Keratinocyte (primary cell): ENCODE results near the gene XRN2. TPM values are rescaled to one million over a fixed set of nuclear protein-coding genes. Genes with fewer than 3 reads are reported as not detected.

Experiments used
- DNase-seq: peaks from one replicate; pipeline ENCODE4 v3.0.0-alpha.2; 2011; ENCODE audit warnings: low read depth, missing footprints, low spot score
- FAIRE-seq: peaks from 2 replicates; lab custom pipeline; 2011; peaks lifted over from hg19 to GRCh38; lab: Jason Lieb, UNC
- H2AFZ ChIP-seq: 2 replicates; pipeline ENCODE4 v1.6.0; 2012; ENCODE audit warnings: low read length, control low read depth, inconsistent platforms; ENCODE audit not compliant: control insufficient read depth
- H3K27ac ChIP-seq: 2 replicates; pipeline ENCODE4 v1.5.1; 2011; ENCODE audit warnings: low read length; ENCODE audit not compliant: control insufficient read depth, insufficient read depth
- H3K27me3 ChIP-seq: 3 replicates; pipeline ENCODE4 v1.6.0; 2011; ENCODE audit warnings: low read length; ENCODE audit not compliant: control insufficient read depth, insufficient read depth; ENCODE audit errors: extremely low read depth
- H3K36me3 ChIP-seq, 2 experiments: 2 replicates in 1 of 2; 3 replicates in 1 of 2; pipeline ENCODE4 v1.5.1; 2011; ENCODE audit warnings: low read length in 2 of 2, mild to moderate bottlenecking in 1 of 2; ENCODE audit not compliant: control insufficient read depth in 2 of 2, insufficient read depth in 2 of 2; ENCODE audit errors: extremely low read depth in 1 of 2
- H3K4me1 ChIP-seq: 3 replicates; pipeline ENCODE4 v1.5.1; 2011; ENCODE audit warnings: low read length; ENCODE audit not compliant: control insufficient read depth, insufficient read depth; ENCODE audit errors: extremely low read depth
- H3K4me2 ChIP-seq: 3 replicates; pipeline ENCODE4 v1.6.0; 2011; ENCODE audit warnings: low read depth, low read length; ENCODE audit not compliant: control insufficient read depth, insufficient read depth; ENCODE audit errors: extremely low read depth
- H3K4me3 ChIP-seq, 3 experiments: fragments of 200-600 bp in 1 of 3; sonication (generic) in 1 of 3; 2 replicates in 2 of 3; 3 replicates in 1 of 3; pipeline ENCODE4 v1.5.1; 2011 to 2016; ENCODE audit warnings: low read length in 3 of 3, mild to moderate bottlenecking in 3 of 3, control low read depth in 2 of 3, inconsistent platforms in 1 of 3, low read depth in 1 of 3, mixed read lengths in 1 of 3, mixed run types in 1 of 3, moderate library complexity in 1 of 3; ENCODE audit not compliant: control insufficient read depth in 2 of 3, insufficient read depth in 2 of 3; ENCODE audit errors: extremely low read depth in 1 of 3
- H3K79me2 ChIP-seq: 2 replicates; pipeline ENCODE4 v1.6.0; 2012; ENCODE audit warnings: low read length; ENCODE audit not compliant: control insufficient read depth, insufficient read depth
- H3K9ac ChIP-seq: 3 replicates; pipeline ENCODE4 v1.6.0; 2011; ENCODE audit warnings: low read length; ENCODE audit not compliant: control insufficient read depth, insufficient read depth; ENCODE audit errors: extremely low read depth
- H3K9me1 ChIP-seq: 3 replicates; pipeline ENCODE4 v1.6.0; 2011; ENCODE audit warnings: low read length; ENCODE audit not compliant: control insufficient read depth, insufficient read depth; ENCODE audit errors: extremely low read depth
- H3K9me3 ChIP-seq: 2 replicates; pipeline ENCODE4 v1.5.1; 2012; ENCODE audit warnings: low read depth, low read length; ENCODE audit not compliant: control insufficient read depth
- H4K20me1 ChIP-seq: 3 replicates; pipeline ENCODE4 v1.6.0; 2011; ENCODE audit warnings: low read length; ENCODE audit not compliant: control insufficient read depth, insufficient read depth; ENCODE audit errors: extremely low read depth
- CTCF ChIP-seq, 3 experiments: IDR thresholded peaks in 1 of 3; conservative IDR thresholded peaks in 1 of 3; optimal IDR thresholded peaks in 1 of 3; 2 replicates in 2 of 3; 3 replicates in 1 of 3; pipeline versions ENCODE3 to v1.5.1; 2011; ENCODE audit warnings: low read length in 3 of 3, mild to moderate bottlenecking in 3 of 3, moderate library complexity in 2 of 3, control low read depth in 1 of 3, inconsistent platforms in 1 of 3; ENCODE audit not compliant: insufficient read depth in 2 of 3; ENCODE audit errors: extremely low read depth in 1 of 3
- EZH2 ChIP-seq: IDR thresholded peaks from one replicate; pipeline ENCODE4 v1.6.1; 2012; ENCODE audit warnings: inconsistent platforms, mild to moderate bottlenecking, low read length, moderate library complexity
- dilution Hi-C: fragments of 300-500 bp; cut with MboI; formaldehyde crosslinking; loops from one replicate; pipeline ENCODE4 v1.7.0; 2020; ENCODE audit warnings: low sequenced_read_pairs; ENCODE audit not compliant: extremely low pct_ligation_motif_present
- polyA plus RNA-seq, 5 experiments: library from polyadenylated mRNA; depleted of rRNA in 3 of 5; stranded (reverse) in 3 of 5; stranded (forward) in 1 of 5; unstranded in 1 of 5; fragments of >200 nt; gene quantifications; 1 replicate in 1 of 5; 2 replicates in 3 of 5; 3 replicates in 1 of 5; pipeline versions ENCODE4 v1.2.1 to v1.2.3, GENCODE V29; 2011 to 2012; ENCODE audit warnings: missing spikeins in 2 of 5, low read depth in 1 of 5, low replicate concordance in 1 of 5

Gene XRN2
- polyA plus RNA-seq, 1 donor (not counting 4 experiments of a cell fraction or from before 2014, with no cell fraction given), result 85.8 TPM

DNA sequence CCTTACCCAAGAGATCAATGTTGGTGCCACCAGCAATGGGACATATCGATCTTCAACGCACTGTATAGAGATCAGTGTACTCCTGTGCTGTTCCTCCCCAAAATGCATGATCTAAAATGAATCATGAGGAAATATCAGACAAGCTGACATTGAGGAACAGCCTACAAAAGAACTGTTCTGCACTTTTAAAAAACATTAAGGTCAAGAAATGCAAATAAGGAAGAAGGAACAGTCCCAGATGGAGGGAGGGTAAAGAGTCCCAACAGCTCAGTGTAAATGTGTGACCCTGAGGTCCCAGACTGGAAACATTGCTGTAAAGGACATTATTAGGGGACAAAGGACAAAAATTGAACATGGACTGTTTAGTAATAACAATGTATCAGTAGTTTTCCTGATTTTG is 24.3 kb upstream of the XRN2 start:
- no peak for DNase-seq
- dilution Hi-C loops, result no loop called here
- no peak overlapping the region for H2AFZ ChIP-seq
- no peaks in the 10 kb centered on the region for H3K79me2 ChIP-seq
- no peaks in the 10 kb centered on the region for H3K4me1 ChIP-seq
- FAIRE-seq, result no peak
- no peaks in the 10 kb centered on the region for H3K36me3 ChIP-seq
- no peak overlapping the region for H3K9ac ChIP-seq
- no peaks in the 10 kb centered on the region for H3K9me1 ChIP-seq
- H3K27ac ChIP-seq, result no peak overlapping the region
- H3K9me3 ChIP-seq, result no peaks in the 10 kb centered on the region
- H3K4me2 ChIP-seq, result no peak overlapping the region
- H4K20me1 ChIP-seq, result no peaks in the 10 kb centered on the region
- no peak overlapping the region for H3K4me3 ChIP-seq
- peaks cover 2% of the 10 kb centered on the region for H3K27me3 ChIP-seq
- TF ChIP-seq CTCF (optimal IDR thresholded peaks at IDR 0.05 in 1 of 3, IDR thresholded peaks at IDR 0.05 in 1 of 3, conservative IDR thresholded peaks at IDR 0.05 in 1 of 3; ENCODE audit: extremely low read depth in 1 of 3, insufficient read depth in 2 of 3, low read length in 3 of 3) (no peak), EZH2 (no peak)

DNA sequence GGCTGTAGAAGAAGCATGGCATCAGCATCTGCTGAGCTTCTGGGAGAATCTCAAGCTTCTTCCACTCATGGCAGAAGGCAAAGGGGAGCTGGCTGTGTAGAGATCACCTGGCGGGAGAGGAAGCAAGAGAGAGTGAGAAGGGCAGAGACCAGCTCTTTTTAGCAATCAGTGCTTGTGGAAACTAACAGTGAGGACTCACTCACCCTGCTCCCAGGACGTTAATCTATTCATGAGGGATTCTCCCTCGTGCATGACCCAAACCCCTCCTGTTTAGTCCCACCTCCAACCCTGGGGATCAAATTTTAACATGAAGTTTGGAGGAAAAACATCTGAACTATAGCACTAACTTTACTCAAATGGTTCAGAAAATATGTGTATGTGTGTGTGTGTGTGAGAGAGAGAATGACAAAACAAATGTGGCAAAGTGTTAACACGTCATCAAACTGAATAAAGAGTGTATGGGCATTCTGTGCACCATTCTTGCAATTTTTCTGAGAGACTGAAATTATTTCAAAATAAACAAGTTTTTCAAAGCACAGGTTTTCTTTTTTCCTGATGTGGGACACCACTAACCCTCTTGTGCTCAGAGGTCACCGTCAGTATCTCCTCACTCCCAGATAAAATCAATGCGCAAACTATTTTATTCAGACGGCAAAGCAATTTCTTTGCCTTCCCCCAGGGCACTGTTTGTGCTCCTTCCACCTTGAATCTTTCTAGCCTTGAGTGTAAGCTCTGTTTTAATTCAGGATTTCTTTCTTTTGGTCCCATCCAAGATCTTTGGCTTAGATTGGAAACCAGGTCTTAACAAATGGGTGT is 23.2 kb upstream of the XRN2 start:
- DNase-seq, result no peak
- H3K4me3 ChIP-seq, result no peak overlapping the region
- H3K36me3 ChIP-seq, result no peaks in the 10 kb centered on the region
- no peak overlapping the region for H2AFZ ChIP-seq
- no peak overlapping the region for H3K4me2 ChIP-seq
- H3K79me2 ChIP-seq, result no peaks in the 10 kb centered on the region
- H3K4me1 ChIP-seq, result no peaks in the 10 kb centered on the region
- no peak overlapping the region for H3K27ac ChIP-seq
- no peaks in the 10 kb centered on the region for H3K9me1 ChIP-seq
- no peak overlapping the region for H3K9ac ChIP-seq
- no peaks in the 10 kb centered on the region for H4K20me1 ChIP-seq
- FAIRE-seq, result no peak
- TF ChIP-seq CTCF (optimal IDR thresholded peaks at IDR 0.05 in 1 of 3, IDR thresholded peaks at IDR 0.05 in 1 of 3, conservative IDR thresholded peaks at IDR 0.05 in 1 of 3; ENCODE audit: extremely low read depth in 1 of 3, insufficient read depth in 2 of 3, low read length in 3 of 3), result no peak
- peaks cover 2% of the 10 kb centered on the region for H3K27me3 ChIP-seq
- dilution Hi-C loops, result no loop called here
- no peaks in the 10 kb centered on the region for H3K9me3 ChIP-seq
